Lung (tissue), 12 donors: ENCODE results near the gene IGFBP6. TPM values are rescaled to one million over a fixed set of nuclear protein-coding genes. Genes with fewer than 3 reads are reported as not detected.

Source experiments
- ATAC-seq: fragments of 200-7000 bp; cut with Tn5 transposase; one replicate; pipeline ENCODE4 v1.9.1; 2020; ENCODE audit warnings: moderate number of reproducible peaks; ENCODE audit not compliant: insufficient read depth, low FRiP score
- DNase-seq, 3 donors: peaks; one replicate each; pipeline ENCODE4 v3.0.0-alpha.2; 2013 to 2017
- H3K27ac ChIP-seq, 2 donors: one replicate each; pipeline ENCODE4 v1.5.1; 2013; ENCODE audit warnings: mild to moderate bottlenecking in 2 of 2, moderate library complexity in 2 of 2, control low read depth in 1 of 2, inconsistent platforms in 1 of 2, low read depth in 1 of 2, low read length in 1 of 2
- H3K27me3 ChIP-seq, 3 donors: one replicate each; pipeline ENCODE4 v1.5.1; 2013; ENCODE audit warnings: low read length in 2 of 3; ENCODE audit not compliant: control insufficient read depth in 3 of 3, insufficient read depth in 3 of 3
- H3K36me3 ChIP-seq, 4 donors: one replicate each; pipeline ENCODE4 v1.5.1; 2013; ENCODE audit warnings: low read length in 4 of 4, mild to moderate bottlenecking in 1 of 4, moderate library complexity in 1 of 4; ENCODE audit not compliant: control insufficient read depth in 4 of 4, insufficient read depth in 4 of 4
- H3K4me1 ChIP-seq, 5 donors: one replicate each; pipeline ENCODE4 v1.5.1; 2013; ENCODE audit warnings: low read length in 5 of 5, mild to moderate bottlenecking in 2 of 5, moderate library complexity in 1 of 5; ENCODE audit not compliant: control insufficient read depth in 5 of 5, insufficient read depth in 5 of 5
- H3K4me3 ChIP-seq: one replicate; pipeline ENCODE4 v1.5.1; 2013; ENCODE audit warnings: mild to moderate bottlenecking, control low read depth, moderate library complexity
- H3K9ac ChIP-seq, 2 donors: one replicate each; pipeline ENCODE4 v1.5.1; 2013; ENCODE audit warnings: low read length in 2 of 2, control low read depth in 1 of 2; ENCODE audit not compliant: insufficient read depth in 1 of 2
- H3K9me3 ChIP-seq, 4 donors: one replicate each; pipeline ENCODE4 v1.5.1; 2013; ENCODE audit warnings: low read length in 3 of 4, mild to moderate bottlenecking in 1 of 4, moderate library complexity in 1 of 4; ENCODE audit not compliant: control insufficient read depth in 4 of 4, insufficient read depth in 3 of 4
- CTCF ChIP-seq: IDR thresholded peaks from 2 replicates; pipeline ENCODE4 v1.5.1; 2012; ENCODE audit warnings: mild to moderate bottlenecking; ENCODE audit errors: control extremely low read depth, extremely low read depth
- WGBS, 2 donors: extraction: QIAGEN DNeasy Blood & Tissue Kit; methylation state at CpG; one replicate each; pipeline ENCODE4 v1.1.7; 2013; 5-methylcytosine and 5-hydroxymethylcytosine counted together
- polyA plus RNA-seq, 2 donors: library from polyadenylated mRNA; stranded (reverse); fragments of 200-250 nt; gene quantifications; one replicate each; pipeline ENCODE4 v1.2.1, GENCODE V29; 2013
- total RNA-seq, 2 donors: library from RNA; depleted of rRNA in 1 of 2; stranded (reverse); fragments of >200 nt in 1 of 2; gene quantifications; one replicate each; pipeline ENCODE4 v1.2.1, GENCODE V29; 2014 to 2021
- donor health status: control.
- donor health status: control.
- donor health status: Bipolar disorder and iron deficiency.
- donor health status: healthy.
- donor health status: DM: yes; HTN: yes; CAD: no.

IGFBP6 gene
- total and polyA plus RNA-seq, 4 donors, result 15.9 to 75.0 (median 29.2) TPM

- Histone ChIP-seq H3K27me3 (no peaks in the 10 kb centered on the region), H3K36me3 (peaks cover 0 to 54% (median 50%) of the 10 kb centered on the region in 4 donors), H3K9me3 (no peaks in the 10 kb centered on the region), H3K27ac (no peak overlapping the region), H3K4me1 (peaks cover 3 to 40% (median 23%) of the 10 kb centered on the region in 5 donors), H3K9ac (no peak overlapping the region), H3K4me3 (no peak overlapping the region)
- TF ChIP-seq CTCF, result no peak
- ATAC-seq (no peak), DNase-seq (no peak)
- 96% methylated on average over 7 of the region's 7 CpGs for WGBS, 2 donors
Observed at GRCh38 chr12:53056901-53057300, 40.6 kb upstream of the IGFBP6 start.

DNA sequence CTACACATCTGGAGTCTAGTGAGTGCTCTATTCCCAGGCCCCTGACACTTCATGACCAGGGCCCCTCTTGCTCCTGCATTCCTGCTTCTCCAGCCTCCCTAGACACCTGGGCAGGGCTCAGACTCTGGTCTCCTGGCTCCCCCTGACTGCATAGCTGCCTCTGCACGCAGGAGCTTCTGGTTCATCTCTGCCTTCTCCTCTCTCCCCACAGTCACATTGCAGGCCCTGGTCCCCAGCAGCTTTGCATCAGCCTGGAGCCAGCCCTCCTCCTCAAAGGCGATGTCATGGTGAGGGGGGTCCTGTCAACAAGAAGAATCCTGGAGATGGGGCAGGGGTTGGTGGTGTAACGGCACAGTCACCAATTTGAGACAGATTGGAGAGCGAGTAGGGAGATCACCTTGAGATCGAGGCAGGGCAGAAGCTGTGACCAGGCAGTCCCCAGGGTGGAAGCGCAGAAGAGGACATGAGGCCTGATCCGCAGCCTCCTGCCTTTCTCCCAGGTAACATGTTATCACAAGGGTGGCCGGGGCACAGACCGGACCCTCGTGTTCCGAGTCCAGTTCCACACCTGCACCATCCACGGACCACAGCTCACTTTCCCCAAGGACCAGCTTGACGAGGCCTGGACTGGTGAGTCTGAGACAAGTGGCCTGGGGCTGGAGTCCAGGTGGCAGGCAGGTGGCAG lies 39.5 kb upstream of the IGFBP6 start:
- ATAC-seq (no peak), DNase-seq (no peak)
- Histone ChIP-seq H3K27me3 (no peaks in the 10 kb centered on the region), H3K4me1 (peaks cover 0 to 36% (median 21%) of the 10 kb centered on the region in 5 donors), H3K4me3 (no peak overlapping the region), H3K9me3 (no peaks in the 10 kb centered on the region), H3K27ac (no peak overlapping the region), H3K9ac (no peak overlapping the region), H3K36me3 (peaks cover 0 to 61% (median 59%) of the 10 kb centered on the region in 4 donors)
- no peak for TF ChIP-seq CTCF
- WGBS, 2 donors, result 92 to 93% methylated on average over 13 of the region's 13 CpGs

DNA sequence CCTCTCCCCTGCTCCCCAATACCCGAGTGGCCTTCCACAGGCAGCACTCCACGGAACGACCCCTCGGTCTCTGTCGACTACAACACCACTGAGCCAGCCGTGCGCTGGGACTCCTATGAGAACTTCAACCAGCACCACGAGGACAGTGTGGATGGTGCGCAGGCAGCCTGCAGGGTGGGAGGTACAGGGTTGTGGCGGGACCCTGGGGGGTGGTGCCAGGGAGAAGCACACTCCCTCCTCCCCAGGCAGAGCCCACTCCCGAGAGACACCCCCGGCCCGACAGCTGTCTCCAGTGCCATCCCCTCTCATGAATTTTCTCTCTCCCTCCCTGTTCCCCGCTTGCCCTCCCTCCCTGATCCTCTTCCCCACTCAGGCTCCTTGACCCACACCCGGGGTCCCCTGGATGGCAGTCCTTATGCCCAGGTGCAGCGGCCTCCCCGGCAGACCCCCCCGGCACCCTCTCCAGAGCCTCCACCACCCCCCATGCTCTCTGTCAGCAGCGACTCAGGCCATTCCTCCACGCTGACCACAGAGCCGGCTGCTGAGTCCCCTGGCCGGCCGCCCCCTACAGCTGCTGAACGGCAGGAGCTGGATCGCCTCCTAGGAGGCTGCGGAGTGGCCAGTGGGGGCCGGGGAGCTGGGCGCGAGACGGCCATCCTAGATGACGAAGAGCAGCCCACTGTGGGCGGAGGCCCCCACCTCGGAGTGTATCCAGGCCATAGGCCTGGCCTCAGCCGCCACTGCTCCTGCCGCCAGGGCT lies 38.6 kb upstream of the IGFBP6 start:
- H3K27me3 ChIP-seq, result no peaks in the 10 kb centered on the region
- DNase-seq, result no peak
- 87 to 91% methylated on average over 35 of the region's 35 CpGs for WGBS, 2 donors
- H3K36me3 ChIP-seq, result peaks cover 0 to 69% (median 61%) of the 10 kb centered on the region in 4 donors
- H3K27ac ChIP-seq, result no peak overlapping the region
- no peak for ATAC-seq
- no peaks in the 10 kb centered on the region for H3K9me3 ChIP-seq
- no peak for TF ChIP-seq CTCF
- H3K4me3 ChIP-seq, result no peak overlapping the region
- peaks cover 0 to 27% (median 15%) of the 10 kb centered on the region in 5 donors for H3K4me1 ChIP-seq
- no peak overlapping the region for H3K9ac ChIP-seq
